Measurements from ENCODE around the gene TAF11L4.

DNA sequence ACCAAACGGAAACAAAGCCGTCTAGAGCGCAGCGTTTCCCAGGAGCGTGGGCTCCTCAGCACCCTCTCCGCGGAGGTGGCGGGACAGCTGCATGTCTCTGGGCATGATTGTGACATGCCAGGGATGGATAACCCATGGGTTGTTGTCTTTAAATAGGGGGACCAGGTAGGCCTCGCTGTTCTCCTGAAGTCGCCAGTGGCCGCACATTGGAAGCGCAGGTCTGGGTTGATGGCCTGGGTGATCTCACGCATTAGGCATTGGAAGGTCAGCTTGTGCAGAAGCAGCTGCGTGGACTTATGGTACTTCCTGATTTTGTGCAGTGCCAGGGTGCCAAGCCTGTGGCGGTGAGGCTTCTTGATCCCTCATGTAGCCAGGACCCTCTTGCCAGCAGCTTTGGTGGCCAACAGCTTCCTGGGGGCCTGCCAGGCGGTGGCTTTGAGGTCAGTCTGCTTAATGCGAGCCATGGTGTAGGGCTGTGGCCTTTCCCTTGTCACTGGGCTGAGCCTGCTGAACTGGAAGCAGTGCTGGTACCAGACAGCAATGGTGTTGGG, 9.8 kb upstream of the TAF11L4 start:
- TF ChIP-seq, protein P1, sequence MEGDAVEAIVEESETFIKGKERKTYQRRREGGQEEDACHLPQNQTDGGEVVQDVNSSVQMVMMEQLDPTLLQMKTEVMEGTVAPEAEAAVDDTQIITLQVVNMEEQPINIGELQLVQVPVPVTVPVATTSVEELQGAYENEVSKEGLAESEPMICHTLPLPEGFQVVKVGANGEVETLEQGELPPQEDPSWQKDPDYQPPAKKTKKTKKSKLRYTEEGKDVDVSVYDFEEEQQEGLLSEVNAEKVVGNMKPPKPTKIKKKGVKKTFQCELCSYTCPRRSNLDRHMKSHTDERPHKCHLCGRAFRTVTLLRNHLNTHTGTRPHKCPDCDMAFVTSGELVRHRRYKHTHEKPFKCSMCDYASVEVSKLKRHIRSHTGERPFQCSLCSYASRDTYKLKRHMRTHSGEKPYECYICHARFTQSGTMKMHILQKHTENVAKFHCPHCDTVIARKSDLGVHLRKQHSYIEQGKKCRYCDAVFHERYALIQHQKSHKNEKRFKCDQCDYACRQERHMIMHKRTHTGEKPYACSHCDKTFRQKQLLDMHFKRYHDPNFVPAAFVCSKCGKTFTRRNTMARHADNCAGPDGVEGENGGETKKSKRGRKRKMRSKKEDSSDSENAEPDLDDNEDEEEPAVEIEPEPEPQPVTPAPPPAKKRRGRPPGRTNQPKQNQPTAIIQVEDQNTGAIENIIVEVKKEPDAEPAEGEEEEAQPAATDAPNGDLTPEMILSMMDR (IDR thresholded peaks at IDR 0.05; ENCODE audit: low read depth, low read length) = no peak
- TF ChIP-seq EZH2phosphoT487 (IDR thresholded peaks at IDR 0.05; ENCODE audit: low read depth) = no peak
